Measurements from ENCODE around the gene KCTD1. TPM values are rescaled to one million over a fixed set of nuclear protein-coding genes. Genes with fewer than 3 reads are reported as not detected.

KCTD1 gene
- total and polyA plus RNA-seq, 2 of the 8 experiments (the other 6 are each of a cell fraction or from before 2014, with no cell fraction given), result 7.7 to 14.0 TPM

GRCh38 chr18:26479065-26479680, 69.2 kb downstream of the KCTD1 start:
- peak overlapping the region; percentile 97 for H3K18ac ChIP-seq (ENCODE audit: extremely low read depth, low read length)
- FAIRE-seq (no peak), DNase-seq (ENCODE audit: low read depth in 1 of 2, low spot score in 2 of 2) (peak in 1 of 2 experiments; percentile 70)
- peak overlapping the region; percentile 57 to 69; a peak in 3 of 4 replicates for H3K4me2 ChIP-seq (ENCODE audit: insufficient read depth in 1 of 2, low read depth in 2 of 2, low read length in 2 of 2)
- no peaks in the 10 kb centered on the region for H3K79me2 ChIP-seq (ENCODE audit: control insufficient read depth in 1 of 2, insufficient read depth in 2 of 2, low read length in 2 of 2)
- peak overlapping the region; percentile 38; the same call in 1 of the 2 replicates for H3K27ac ChIP-seq (ENCODE audit: low read depth, low read length)
- H3K79me1 ChIP-seq (ENCODE audit: low read depth, low read length), result no peaks in the 10 kb centered on the region
- peak overlapping the region; percentile 77; the same call in 1 of the 2 replicates for H2AFZ ChIP-seq (ENCODE audit: low read length)
- peaks cover 0 to 1% (median 0%) of the 10 kb centered on the region in 4 experiments; a peak in 1 of 7 replicates for H3K27me3 ChIP-seq (replicated peaks in 1 of 4; ENCODE audit: control insufficient read depth in 3 of 4, extremely low read depth in 1 of 4, insufficient read depth in 3 of 4, low read length in 3 of 4)
- H3K23me2 ChIP-seq (ENCODE audit: low read depth, low read length), result no peaks in the 10 kb centered on the region
- peak overlapping the region; percentile 60 for H3K56ac ChIP-seq (replicated peaks; ENCODE audit: insufficient read length, low read depth, low read length)
- 20% methylated on average over 26 of the region's 26 CpGs; no CpG with 5 or more reads in 1 of the 2 experiments for WGBS, 2 experiments (ENCODE audit: extremely low coverage in 1 of 2, insufficient coverage in 1 of 2, insufficient read length in 1 of 2, insufficient replicate concordance in 2 of 2, low coverage in 1 of 2, low lambda C conversion rate in 2 of 2, missing lambda C conversion rate in 1 of 2)
- H2BK20ac ChIP-seq (ENCODE audit: low read length), result peak overlapping the region; percentile 97; the same call in 1 of the 2 replicates
- peaks cover 9 to 25% (median 21%) of the 10 kb centered on the region in 4 experiments for H3K4me1 ChIP-seq (replicated peaks in 1 of 4; ENCODE audit: control insufficient read depth in 3 of 4, insufficient read depth in 4 of 4, low read length in 3 of 4)
- H3K4me3 ChIP-seq (ENCODE audit: extremely low read depth in 1 of 4, insufficient read depth in 2 of 4, low read depth in 3 of 4, low read length in 4 of 4), result peak overlapping the region in 1 of 4 experiments; percentile 42; a peak in 1 of 8 replicates
- H4K20me1 ChIP-seq (replicated peaks in 1 of 2; ENCODE audit: control insufficient read depth in 1 of 2, insufficient read depth in 2 of 2, low read length in 2 of 2), result no peaks in the 10 kb centered on the region
- H2BK15ac ChIP-seq (ENCODE audit: low read length), result no peak overlapping the region
- H4K8ac ChIP-seq (ENCODE audit: extremely low read depth, insufficient read depth, low read length), result peak overlapping the region; percentile 96; the same call in 1 of the 2 replicates
- peak overlapping the region; percentile 49 for H3K4ac ChIP-seq (replicated peaks; ENCODE audit: insufficient read length, low read depth, low read length)
- ChIA-PET CTCF (ENCODE audit: partially characterized antibody) (interaction anchor here (1.1 to 3.0 kb wide), 7 partner anchors 8 to 95 kb away, joined by 4 to 20 read pairs (median 5); no protein-coding TSS in a partner anchor), POLR2A (ENCODE audit: partially characterized antibody) (interaction anchor here (0.8 to 1.6 kb wide), 2 partner anchors 48 to 68 kb away, joined by 4 read pairs; no protein-coding TSS in a partner anchor)
- H3K14ac ChIP-seq (ENCODE audit: insufficient read length), result no peak overlapping the region
- H3K36me3 ChIP-seq (ENCODE audit: control insufficient read depth in 2 of 4, insufficient read depth in 4 of 4, low read length in 3 of 4), result peaks cover 0 to 5% (median 0%) of the 10 kb centered on the region in 4 experiments; a peak in 1 of 8 replicates
- H3K9ac ChIP-seq (replicated peaks in 1 of 4; ENCODE audit: extremely low read depth in 1 of 4, low read depth in 3 of 4, low read length in 3 of 4), result no peak overlapping the region
- H3K9me3 ChIP-seq (ENCODE audit: insufficient read depth in 2 of 2, low read depth in 1 of 2, low read length in 1 of 2), result no peaks in the 10 kb centered on the region
- peak overlapping the region; percentile 65; the same call in 1 of the 2 replicates for H2BK12ac ChIP-seq (ENCODE audit: low read depth, low read length)
- peak overlapping the region; percentile 38 for H2BK120ac ChIP-seq (replicated peaks; ENCODE audit: low read depth, low read length)
- peak overlapping the region; percentile 90 for H4K5ac ChIP-seq (ENCODE audit: insufficient read length, low read depth, low read length)
- H3K23ac ChIP-seq (ENCODE audit: insufficient read length), result no peak overlapping the region
- H2BK5ac ChIP-seq (ENCODE audit: low read depth, low read length), result peak overlapping the region; percentile 86
- H2AK5ac ChIP-seq (ENCODE audit: low read depth, low read length), result no peak overlapping the region
- H4K91ac ChIP-seq (replicated peaks; ENCODE audit: insufficient read length, low read length), result peak overlapping the region; percentile 93
- TF ChIP-seq NANOG (IDR thresholded peaks at IDR 0.05; ENCODE audit: insufficient read depth, low read depth, low read length, poor library complexity, severe bottlenecking) (no peak), MAFK (IDR thresholded peaks at IDR 0.05; ENCODE audit: low read depth, low read length) (no peak), POLR2AphosphoS5 (IDR thresholded peaks at IDR 0.05; ENCODE audit: low read depth, low read length) (no peak), TAF7 (optimal IDR thresholded peaks at IDR 0.05; ENCODE audit: borderline replicate concordance, low read depth, low read length) (no peak), BACH1 (IDR thresholded peaks at IDR 0.05; ENCODE audit: low read length) (peak; percentile 11; the same call in 1 of the 2 replicates), CTCF (IDR thresholded peaks at IDR 0.05; ENCODE audit: control extremely low read depth in 1 of 3, insufficient read depth in 1 of 3, low read depth in 1 of 3, low read length in 3 of 3) (no peak), ATF3 (IDR thresholded peaks at IDR 0.05; ENCODE audit: insufficient read depth, low read depth, low read length) (no peak), TEAD4 (IDR thresholded peaks at IDR 0.05; ENCODE audit: low read depth, low read length) (no peak)

Data from H1 (cell line).